Ovary (tissue), 9 donors: ENCODE results near the gene IL1RAPL2. TPM values are rescaled to one million over a fixed set of nuclear protein-coding genes. Genes with fewer than 3 reads are reported as not detected.

ENCODE experiments used
- DNase-seq, 5 donors: peaks; one replicate each; pipeline ENCODE4 v3.0.0-alpha.2; 2019 to 2020
- H3K27ac ChIP-seq, 2 donors: fragments of 200-600 bp; one replicate each; pipeline versions ENCODE4 v1.5.1 to v1.8.0; 2019 to 2022
- H3K27me3 ChIP-seq: fragments of 200-600 bp; one replicate; pipeline ENCODE4 v1.8.0; 2022
- H3K36me3 ChIP-seq: fragments of 200-600 bp; sonication (generic); one replicate; pipeline ENCODE4 v1.5.1; 2019
- H3K4me1 ChIP-seq: one replicate; pipeline ENCODE4 v1.8.1; 2013; ENCODE audit warnings: mild to moderate bottlenecking, moderate library complexity; ENCODE audit not compliant: insufficient read depth
- H3K4me3 ChIP-seq: fragments of 200-600 bp; sonication (generic); one replicate; pipeline ENCODE4 v1.5.1; 2017
- H3K9me3 ChIP-seq, 2 donors: fragments of 200-600 bp in 1 of 2; sonication (generic) in 1 of 2; one replicate each; pipeline versions ENCODE4 v1.5.1 to v1.8.1; 2013 to 2019; ENCODE audit warnings: mild to moderate bottlenecking in 1 of 2, moderate library complexity in 1 of 2
- CTCF ChIP-seq, 3 donors: fragments of 450-650 bp in 2 of 3; fragments of 200-600 bp in 1 of 3; IDR thresholded peaks; one replicate each; pipeline versions ENCODE4 v1.5.1 to v1.8.0; 2016 to 2022; ENCODE audit warnings: antibody characterized with exemption in 3 of 3, mild to moderate bottlenecking in 1 of 3
- EP300 ChIP-seq: sonication (generic); formaldehyde crosslinking; IDR thresholded peaks from one replicate; pipeline ENCODE4 v1.6.1; 2017; ENCODE audit warnings: antibody characterized with exemption
- POLR2A ChIP-seq: fragments of 450-650 bp; IDR thresholded peaks from one replicate; pipeline ENCODE4 v1.6.1; 2017; ENCODE audit warnings: antibody characterized with exemption, mild to moderate bottlenecking, moderate library complexity
- WGBS, 3 donors: extraction: QIAGEN DNeasy Blood & Tissue Kit in 1 of 3; methylation state at CpG; one replicate each; pipeline versions ENCODE4 v1.1.5 to v1.1.7; 2013 to 2017; 5-methylcytosine and 5-hydroxymethylcytosine counted together
- intact Hi-C, 4 donors: fragments of 100-400 bp; cut with DNase I; formaldehyde crosslinking; loops; one replicate each; pipeline versions ENCODE4 v1.11.0 to v1.15.1; 2022 to 2023
- polyA plus RNA-seq, 2 donors: library from polyadenylated mRNA; stranded (reverse); fragments of 200-250 nt in 1 of 2; fragments of 350-450 nt in 1 of 2; fragmentation: Illumina TruSeq in 1 of 2; extraction: RNeasy Lipid Tissue Mini Kit (QIAGEN cat#74804) in 1 of 2; gene quantifications; one replicate each; pipeline ENCODE4 v1.2.3, GENCODE V29; 2013 to 2014
- total RNA-seq, 7 donors: library from RNA; depleted of rRNA in 2 of 7; stranded (reverse); fragments of >200 nt in 2 of 7; fragmentation: NEBNext Ultra II Directional in 3 of 7; extraction: Animal tissue kit (Norgen Biotek cat#: 25700) in 3 of 7; gene quantifications; one replicate each; pipeline versions ENCODE4 v1.1.0 to v1.2.4, GENCODE V29; 2016 to 2023
- donor health status: DM: no; HTN: no; CAD: no; lungs with moderate emphysema.
- donor health status: DM: no; HTN: no; CAD: no.
- donor health status: Bipolar disorder and iron deficiency.
- donor health status: DM: yes; HTN: yes; CAD: no.
- donor health status: DM: no; HTN: no; CAD: no.
- donor health status: DM: yes; HTN: yes; CAD: no.

The IL1RAPL2 gene
- total and polyA plus RNA-seq, 9 donors = 0.08 to 1.1 (median 0.32) TPM; not detected in 3

DNA sequence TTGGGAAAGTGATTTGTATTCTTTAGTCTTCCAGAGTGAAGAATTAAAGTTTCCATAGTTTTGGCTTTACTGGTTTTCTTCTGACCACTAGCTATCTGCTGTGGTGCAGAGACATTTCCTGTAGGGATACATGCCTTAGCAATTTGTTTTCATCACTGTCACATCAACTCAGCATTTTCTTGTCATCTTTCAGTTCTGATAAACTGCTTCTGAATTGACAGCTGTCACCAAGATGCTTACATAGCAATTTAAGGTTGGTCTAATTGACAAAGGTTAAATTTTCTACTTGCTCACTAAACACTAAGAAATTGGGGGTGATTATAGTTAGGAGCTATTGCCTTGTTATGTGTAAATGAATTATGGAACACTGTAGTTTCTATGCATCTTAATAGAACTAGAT is 422.0 kb downstream of the IL1RAPL2 start:
- no peaks in the 10 kb centered on the region for H3K36me3 ChIP-seq
- no peak for DNase-seq
- intact Hi-C loops = no loop called here
- H3K27ac ChIP-seq = no peak overlapping the region
- no peak overlapping the region for H3K4me3 ChIP-seq
- no peaks in the 10 kb centered on the region for H3K4me1 ChIP-seq
- TF ChIP-seq EP300 (no peak), CTCF (IDR thresholded peaks at IDR 0.05) (no peak), POLR2A (no peak)
- no peaks in the 10 kb centered on the region for H3K9me3 ChIP-seq
- no peaks in the 10 kb centered on the region for H3K27me3 ChIP-seq

- DNase-seq = no peak
- H3K4me3 ChIP-seq = no peak overlapping the region
- no peak for TF ChIP-seq CTCF (IDR thresholded peaks at IDR 0.05)
- TF ChIP-seq EP300 = no peak
- TF ChIP-seq POLR2A = no peak
- H3K9me3 ChIP-seq = no peaks in the 10 kb centered on the region
- no peaks in the 10 kb centered on the region for H3K4me1 ChIP-seq
- intact Hi-C loops = no loop called here
- no peaks in the 10 kb centered on the region for H3K27me3 ChIP-seq
- no peak overlapping the region for H3K27ac ChIP-seq
- H3K36me3 ChIP-seq = no peaks in the 10 kb centered on the region
Measured at GRCh38 chrX:104995546-104995945, 429.5 kb downstream of the IL1RAPL2 start.

- Histone ChIP-seq H3K36me3 (no peaks in the 10 kb centered on the region), H3K4me3 (no peak overlapping the region), H3K27ac (no peak overlapping the region), H3K27me3 (no peaks in the 10 kb centered on the region), H3K4me1 (no peaks in the 10 kb centered on the region), H3K9me3 (no peaks in the 10 kb centered on the region)
- no peak for TF ChIP-seq CTCF (IDR thresholded peaks at IDR 0.05)
- TF ChIP-seq POLR2A = no peak
- no peak for TF ChIP-seq EP300
- intact Hi-C loops = no loop called here
- WGBS, 3 donors = 57 to 75% (median 66%) methylated on average over 3 of the region's 3 CpGs
- DNase-seq = no peak
Measured at GRCh38 chrX:105006103-105006502, 440.1 kb downstream of the IL1RAPL2 start.

- no peak overlapping the region for H3K4me3 ChIP-seq
- H3K27me3 ChIP-seq = no peaks in the 10 kb centered on the region
- no peaks in the 10 kb centered on the region for H3K36me3 ChIP-seq
- no peaks in the 10 kb centered on the region for H3K4me1 ChIP-seq
- TF ChIP-seq EP300 (no peak), CTCF (IDR thresholded peaks at IDR 0.05) (no peak), POLR2A (no peak)
- intact Hi-C loops = no loop called here
- H3K27ac ChIP-seq = no peak overlapping the region
- H3K9me3 ChIP-seq = no peaks in the 10 kb centered on the region
- no peak for DNase-seq
Measured at GRCh38 chrX:105006996-105007395, 441.0 kb downstream of the IL1RAPL2 start.

GRCh38 chrX:105013719-105014118 is 447.7 kb downstream of the IL1RAPL2 start:
- WGBS, 3 donors = 91 to 93% (median 93%) methylated on average over 2 of the region's 2 CpGs
- no peaks in the 10 kb centered on the region for H3K36me3 ChIP-seq
- DNase-seq = no peak
- H3K27ac ChIP-seq = no peak overlapping the region
- H3K4me1 ChIP-seq = no peaks in the 10 kb centered on the region
- TF ChIP-seq CTCF (IDR thresholded peaks at IDR 0.05) (no peak), POLR2A (no peak), EP300 (no peak)
- intact Hi-C loops = no loop called here
- H3K27me3 ChIP-seq = no peaks in the 10 kb centered on the region
- H3K4me3 ChIP-seq = no peak overlapping the region
- no peaks in the 10 kb centered on the region for H3K9me3 ChIP-seq
